Suppressor macrophage treated with lipopolysaccharide for 4 hours (primary cell): ENCODE results near the gene NPTX2.
"Not testable (repeated sequence)": the region's sequence is repeated elsewhere in the genome, so short reads cannot be mapped to it uniquely, and the experiment has no call there.

Experiments used
- DNase-seq: peaks from one replicate; pipeline ENCODE4 v3.0.0-alpha.2; 2020

The NPTX2 gene, protein sequence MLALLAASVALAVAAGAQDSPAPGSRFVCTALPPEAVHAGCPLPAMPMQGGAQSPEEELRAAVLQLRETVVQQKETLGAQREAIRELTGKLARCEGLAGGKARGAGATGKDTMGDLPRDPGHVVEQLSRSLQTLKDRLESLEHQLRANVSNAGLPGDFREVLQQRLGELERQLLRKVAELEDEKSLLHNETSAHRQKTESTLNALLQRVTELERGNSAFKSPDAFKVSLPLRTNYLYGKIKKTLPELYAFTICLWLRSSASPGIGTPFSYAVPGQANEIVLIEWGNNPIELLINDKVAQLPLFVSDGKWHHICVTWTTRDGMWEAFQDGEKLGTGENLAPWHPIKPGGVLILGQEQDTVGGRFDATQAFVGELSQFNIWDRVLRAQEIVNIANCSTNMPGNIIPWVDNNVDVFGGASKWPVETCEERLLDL

DNA sequence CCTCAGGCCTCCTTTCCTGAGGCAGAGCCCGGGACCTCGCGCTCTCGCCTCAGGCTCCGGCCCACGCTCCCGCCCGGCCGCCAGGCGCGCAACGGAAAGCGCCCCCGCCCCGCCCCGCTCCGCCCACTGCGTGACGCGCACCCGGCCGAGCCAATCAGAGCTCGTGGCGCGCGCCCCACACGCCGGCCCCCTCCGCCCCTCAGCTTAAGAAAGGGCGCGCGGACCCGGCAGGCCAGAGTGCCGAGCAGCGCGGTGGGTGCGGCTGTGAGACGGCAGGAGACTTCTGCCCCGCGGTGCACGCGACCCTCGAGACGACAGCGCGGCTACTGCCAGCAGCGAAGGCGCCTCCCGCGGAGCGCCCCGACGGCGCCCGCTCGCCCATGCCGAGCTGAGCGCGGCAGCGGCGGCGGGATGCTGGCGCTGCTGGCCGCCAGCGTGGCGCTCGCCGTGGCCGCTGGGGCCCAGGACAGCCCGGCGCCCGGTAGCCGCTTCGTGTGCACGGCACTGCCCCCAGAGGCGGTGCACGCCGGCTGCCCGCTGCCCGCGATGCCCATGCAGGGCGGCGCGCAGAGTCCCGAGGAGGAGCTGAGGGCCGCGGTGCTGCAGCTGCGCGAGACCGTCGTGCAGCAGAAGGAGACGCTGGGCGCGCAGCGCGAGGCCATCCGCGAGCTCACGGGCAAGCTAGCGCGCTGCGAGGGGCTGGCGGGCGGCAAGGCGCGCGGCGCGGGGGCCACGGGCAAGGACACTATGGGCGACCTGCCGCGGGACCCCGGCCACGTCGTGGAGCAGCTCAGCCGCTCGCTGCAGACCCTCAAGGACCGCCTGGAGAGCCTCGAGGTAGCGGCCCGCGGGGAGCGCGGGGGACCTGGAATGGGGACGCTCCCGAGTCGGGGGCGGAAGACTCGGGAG is at the start of gene NPTX2:
Gene NPTX2, plus strand, starts transcription at position 235 of the 909 bp plus-strand sequence. Its CDS starts 177 bp downstream, at position 412.
- DNase-seq: peak; percentile 12

DNA sequence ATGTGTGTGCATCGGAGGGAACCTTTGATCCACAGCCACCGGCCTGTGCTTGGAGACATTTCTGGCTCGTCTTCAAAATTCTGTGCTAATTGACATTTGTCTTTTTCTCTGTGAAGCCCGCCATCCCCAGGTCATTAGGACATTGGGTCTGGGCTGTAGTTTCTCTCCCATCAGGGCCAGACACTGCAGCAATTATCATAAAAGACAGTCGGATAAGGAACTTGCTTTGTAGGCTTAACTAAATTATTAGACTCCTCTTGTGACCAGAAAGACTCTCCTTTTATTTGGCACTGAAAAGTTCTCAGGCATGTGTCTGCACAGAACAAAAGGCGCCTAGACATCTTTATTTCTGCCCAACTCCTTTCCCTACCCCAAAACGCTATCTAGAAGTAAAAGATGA is 49.1 kb upstream of the NPTX2 start:
- no peak for DNase-seq

DNA sequence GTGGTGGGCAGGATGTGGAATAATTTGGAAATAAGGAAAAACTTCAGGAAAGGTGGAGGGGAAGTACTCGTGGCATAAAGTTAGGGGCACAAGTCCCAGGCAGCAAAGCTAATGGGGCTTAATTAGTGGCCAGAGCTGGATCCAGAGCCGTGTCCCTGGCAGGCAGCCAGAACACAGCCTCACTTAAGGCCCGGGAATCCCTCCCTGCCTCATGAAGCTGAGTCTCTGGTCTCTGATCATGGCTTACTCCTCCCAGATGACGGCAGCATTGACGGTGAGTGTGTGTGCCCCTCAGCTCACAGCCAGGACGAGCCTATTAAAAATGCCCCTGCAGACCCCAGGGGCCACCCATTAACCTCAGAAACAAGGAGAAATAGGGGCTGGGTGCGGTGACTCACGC is 48.2 kb upstream of the NPTX2 start:
- no peak for DNase-seq

DNA sequence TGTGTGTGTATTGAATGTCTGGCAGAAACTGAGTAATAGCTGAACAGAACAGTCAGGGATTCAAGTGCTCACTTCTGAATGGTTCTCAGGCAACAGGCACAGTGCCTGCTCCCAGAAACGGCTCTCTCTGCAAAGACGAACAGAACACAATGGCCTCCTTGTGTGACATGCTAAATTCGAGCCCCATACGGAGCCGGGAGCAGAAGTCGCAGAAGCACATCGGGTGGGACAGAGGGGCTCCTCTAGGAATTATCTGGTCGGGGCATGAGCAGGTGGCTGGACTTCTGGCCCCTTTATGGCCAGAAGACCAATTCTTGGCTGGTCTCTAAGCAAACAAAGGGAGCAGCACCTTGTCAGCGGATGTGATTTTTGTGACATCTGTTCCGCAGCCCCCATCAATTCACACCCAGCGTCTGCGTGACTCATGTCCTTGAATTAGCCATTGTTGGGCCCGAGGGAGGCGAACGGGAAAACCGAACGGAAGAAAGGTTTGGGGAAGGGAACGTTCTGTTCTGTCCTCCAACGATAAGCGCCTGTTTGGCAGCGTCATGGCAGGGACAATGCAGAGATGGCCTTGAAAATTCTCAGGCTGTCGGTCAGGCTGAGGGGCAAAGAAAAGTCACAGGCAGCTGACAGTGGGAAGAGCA is 47.3 kb upstream of the NPTX2 start:
- DNase-seq: no peak

DNA sequence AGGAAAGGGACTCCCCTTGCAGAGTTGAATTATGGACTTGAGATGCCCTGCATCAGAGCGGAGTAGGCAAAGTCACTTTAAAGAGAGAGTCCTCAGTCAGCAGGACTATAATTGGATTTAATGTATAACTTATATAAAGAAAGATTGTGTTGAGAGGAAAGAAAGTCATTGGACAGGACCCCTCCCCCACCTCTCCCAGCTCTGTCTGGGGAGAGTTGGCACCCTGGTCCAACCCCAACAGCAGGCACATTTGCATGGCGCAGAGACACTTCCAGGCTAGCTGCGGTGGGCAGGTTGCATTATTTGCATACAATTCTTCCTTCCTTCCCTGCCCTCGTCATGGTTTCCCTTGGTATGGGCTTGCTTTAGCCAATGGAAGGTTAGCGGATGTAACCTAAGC is 46.1 kb upstream of the NPTX2 start:
- DNase-seq: no peak

DNA sequence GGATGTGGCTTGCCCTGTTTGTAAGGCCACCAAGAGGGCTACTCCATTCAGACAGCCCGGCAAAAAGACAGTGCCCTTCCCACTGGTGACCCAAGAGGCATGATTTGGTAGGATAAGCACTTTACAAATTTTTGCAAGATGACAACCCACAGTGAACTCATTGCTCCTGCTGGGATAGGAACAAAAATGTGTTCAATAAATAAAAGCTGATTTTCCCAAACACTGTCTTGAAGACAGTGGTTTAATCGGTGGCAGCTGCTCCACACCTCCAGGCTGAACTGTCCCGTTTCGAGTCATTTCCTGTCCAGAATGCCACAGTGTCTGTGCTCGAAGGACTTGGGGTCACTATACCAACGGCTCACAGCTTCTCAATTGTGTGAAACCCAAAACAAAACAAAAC is 45.1 kb upstream of the NPTX2 start:
- no peak for DNase-seq

DNA sequence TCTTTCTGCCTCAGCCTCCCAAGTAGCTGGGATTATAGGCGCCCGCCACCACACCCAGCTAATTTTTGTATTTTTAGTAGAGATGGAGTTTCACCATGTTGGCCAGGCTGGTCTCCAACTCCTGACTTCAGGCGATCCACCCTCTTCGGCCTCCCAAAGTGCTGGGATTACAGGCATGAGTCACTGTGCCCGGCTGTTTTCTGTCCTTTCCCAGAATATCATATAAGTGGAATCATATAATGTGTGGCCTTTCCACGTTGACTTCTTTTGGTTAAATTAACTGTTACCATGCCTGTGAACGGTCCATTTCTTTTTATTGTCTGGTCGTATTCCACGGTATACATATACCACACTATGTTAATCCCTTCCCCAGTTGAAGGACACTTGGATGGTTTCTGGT is 44.4 kb upstream of the NPTX2 start:
- DNase-seq: not testable (repeated sequence)

DNA sequence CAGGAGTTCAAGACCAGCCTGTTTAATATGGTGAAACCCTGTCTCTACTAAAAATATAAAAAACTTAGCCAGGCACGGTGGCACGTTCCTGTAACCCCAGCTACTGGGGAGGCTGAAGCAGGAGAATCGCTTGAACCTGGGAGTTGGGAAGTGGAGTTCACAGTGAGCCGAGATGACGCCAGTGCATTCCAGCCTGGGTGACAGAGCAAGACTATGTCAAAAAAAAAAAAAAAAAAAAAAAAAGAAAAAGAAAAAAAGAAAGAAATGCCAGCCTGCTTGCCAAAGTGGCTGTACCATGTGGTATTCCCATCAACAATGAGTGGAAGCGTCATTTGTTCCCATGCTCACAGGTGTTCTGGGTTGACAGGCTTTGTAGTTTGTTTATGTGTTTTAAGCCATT is 43.3 kb upstream of the NPTX2 start:
- no peak for DNase-seq

DNA sequence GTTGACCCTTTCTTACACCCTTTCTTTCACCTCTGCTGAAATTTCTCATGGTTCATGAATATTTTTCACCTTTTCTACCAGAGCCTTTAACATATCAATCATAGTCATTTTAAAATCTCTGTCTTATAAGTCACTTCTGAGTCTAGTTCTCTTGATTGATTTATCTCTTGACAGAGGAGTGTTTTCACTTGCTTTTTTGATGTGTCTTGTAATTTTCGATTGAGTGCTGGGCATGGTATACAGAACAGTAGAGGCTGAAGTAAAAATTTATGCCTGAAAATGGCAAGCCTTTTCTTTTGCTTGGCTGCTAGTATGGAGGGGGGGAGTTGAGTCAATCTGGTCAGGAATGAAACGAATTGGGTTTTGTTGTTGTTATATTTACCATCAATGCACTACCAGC is 41.2 kb upstream of the NPTX2 start:
- no peak for DNase-seq

DNA sequence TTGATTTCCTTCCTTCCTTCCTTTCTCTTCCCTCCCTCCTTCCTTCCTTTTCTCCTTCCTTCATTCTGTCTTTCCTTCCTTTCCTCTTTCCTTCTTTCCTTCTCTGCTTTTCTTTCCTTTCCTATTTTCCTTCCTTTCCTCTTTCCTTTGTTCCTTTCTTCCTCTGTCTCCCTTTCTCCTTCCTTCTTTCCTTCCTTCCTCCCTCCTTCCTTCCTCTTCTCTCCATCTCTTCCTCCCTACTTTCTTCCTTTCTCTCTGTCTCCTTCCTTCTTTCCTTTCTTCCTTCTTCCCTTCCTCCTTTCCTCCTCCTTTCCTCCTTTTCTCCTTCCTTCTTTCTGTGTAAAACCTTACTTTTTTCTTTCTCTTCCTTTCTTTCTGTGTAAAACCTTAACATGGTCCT is 32.3 kb upstream of the NPTX2 start:
- no peak for DNase-seq

DNA sequence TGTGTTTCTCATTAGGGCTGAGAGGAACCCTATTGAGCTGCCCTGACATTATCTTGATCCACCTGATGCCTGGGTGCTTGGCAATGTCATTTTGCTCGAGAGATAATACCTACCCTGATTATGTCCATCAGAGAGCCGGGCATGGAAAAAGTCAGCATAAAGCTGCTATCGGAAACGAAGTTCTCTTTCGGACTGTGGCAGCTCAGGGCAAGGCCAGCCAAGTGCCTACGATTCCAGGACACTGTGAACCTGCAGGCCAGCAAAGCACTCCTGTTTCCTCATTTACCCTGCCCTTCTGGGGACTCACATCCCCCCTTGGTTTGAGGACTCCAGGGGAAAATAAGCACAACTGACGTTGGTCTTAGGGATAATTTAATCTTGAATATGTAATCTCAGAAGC is 25.2 kb upstream of the NPTX2 start:
- DNase-seq: no peak

DNA sequence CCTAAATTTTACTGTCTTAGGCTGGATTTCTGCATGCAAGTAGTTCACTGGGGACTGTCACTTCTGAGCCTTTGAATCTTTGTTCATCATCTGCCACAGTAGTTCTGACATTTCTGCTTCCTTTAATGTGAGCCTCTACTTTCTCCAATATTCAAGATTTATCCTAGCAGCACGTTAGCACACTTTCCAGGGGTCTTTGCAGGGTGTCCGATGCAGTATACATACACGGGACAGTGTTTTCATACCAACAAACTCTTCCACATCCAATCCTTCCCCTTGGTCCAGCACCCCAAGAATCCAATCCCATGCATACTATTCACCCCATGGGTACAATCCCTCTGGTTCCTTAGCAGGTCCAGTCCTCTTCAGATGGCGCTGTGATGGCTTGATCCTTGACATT is 22.7 kb upstream of the NPTX2 start:
- DNase-seq: no peak

DNA sequence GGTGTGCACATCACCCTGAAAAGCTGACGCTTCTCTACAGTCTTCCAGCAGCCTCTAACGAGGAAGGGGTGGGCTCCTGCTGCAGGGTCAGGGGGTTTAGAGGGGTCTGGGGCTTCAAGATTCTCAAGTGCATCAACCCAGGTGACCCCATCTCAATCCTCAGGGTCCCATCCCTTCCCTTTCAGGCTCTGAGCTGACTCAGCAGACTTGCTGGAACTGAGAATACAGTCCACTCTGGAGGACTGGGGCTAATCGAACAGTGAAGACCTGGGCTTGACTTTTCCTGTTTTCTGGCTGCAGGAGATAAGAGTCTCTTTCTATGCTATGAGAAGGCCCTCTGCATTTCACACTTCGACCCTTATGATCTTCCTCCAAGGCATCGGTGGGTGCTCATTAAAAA is 22.3 kb upstream of the NPTX2 start:
- no peak for DNase-seq

DNA sequence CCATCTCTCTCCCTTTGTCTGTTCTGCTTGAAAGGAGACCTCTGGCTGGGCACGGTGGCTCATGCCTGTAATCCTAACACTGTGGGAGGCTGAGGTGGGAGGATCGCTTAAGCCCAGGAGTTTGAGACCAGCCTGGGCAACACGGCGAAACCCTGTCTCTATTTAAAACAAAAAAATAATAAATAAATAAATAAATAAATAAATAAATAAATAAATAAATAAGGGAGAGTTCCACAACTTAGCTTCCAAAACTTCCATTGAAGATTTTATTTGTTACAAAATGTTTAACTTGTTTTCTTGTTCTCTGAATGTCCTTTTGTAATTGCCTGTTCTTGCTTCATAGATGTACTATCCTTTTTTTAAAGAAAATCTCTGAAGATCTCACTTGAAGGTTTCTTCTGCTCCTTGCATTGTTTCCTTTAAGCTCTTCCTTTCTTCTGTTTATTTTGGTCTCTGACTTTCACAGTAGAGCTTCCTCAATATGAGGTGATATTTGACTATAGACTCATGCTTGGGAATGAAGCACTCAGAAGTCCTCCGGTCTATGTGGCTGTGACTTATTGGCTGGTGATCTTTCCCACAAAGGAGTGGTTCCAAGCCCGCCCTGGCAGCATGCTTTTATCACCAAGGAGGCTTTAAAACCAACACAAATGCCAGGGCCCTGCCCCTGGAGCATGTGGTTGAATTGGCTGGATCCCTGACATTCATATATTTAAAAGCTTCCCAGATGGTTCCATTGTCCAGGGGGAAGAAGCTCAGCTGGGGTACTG is 18.1 kb upstream of the NPTX2 start:
- DNase-seq: no peak

DNA sequence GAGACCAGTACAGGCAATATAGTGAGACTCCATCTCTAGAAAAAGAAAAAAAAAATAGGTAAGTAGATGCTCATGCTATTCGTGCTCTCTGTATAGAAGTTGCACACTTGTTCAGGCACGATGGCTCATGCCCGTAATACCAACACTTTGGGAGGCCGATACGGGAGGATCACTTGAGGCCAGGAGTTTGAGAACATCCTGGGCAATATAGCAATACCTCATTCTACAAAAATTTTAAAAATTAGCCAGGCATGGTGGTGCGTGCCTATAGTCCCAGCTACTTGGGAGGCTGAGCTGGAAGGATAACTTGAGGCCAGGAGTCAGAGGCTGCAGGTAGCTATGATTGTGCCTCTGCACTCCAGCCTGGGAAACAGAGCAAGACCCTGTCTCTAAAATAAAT is 17.2 kb upstream of the NPTX2 start:
- no peak for DNase-seq

DNA sequence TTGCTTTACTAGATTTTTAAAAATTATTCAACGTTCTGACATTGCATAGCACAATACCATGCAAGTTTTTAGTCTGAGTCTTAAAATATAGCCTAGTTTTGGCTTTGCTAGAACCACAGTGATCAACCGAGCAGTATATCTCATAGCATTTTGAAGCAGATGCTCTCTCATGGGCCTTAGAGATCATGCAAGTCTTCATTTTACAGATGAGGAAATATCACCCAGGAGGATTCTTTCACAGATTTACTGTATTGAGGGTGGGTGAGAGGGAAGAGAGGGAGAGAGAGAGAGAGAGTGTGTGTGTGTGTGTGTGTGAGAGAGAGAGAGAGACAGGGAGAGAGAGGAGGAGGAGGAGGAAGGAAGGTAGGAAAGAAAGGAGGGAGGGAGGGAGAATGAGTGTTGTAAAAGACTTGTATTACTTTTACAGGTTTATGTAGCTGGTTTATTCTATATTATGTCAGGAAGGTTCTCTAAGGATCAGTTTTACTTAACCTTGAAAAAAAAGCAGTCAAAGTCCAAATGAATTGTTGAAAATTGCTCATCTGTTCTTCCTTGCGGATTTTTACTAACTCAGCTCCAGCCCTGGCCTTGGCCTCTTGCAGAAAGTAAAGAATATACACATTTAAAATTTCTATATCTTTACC is 14.2 kb upstream of the NPTX2 start:
- DNase-seq: no peak

DNA sequence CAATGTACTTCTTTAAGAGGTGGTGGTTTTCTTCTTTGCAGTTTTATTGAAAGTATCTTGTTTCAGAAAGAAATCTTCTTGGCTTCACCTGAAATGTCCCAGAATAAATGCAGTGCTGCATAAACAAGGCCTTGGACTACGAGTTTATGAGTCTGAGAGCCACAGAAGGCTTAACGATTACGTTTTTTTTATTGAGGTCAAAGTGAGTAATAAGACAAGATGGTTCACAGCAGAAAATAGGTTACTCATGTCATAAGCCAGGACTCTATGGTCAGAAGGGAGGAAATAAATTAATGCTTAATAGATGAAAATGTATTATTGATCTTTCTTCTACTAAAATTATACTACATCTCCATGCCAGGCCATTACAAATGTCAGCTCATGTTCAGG is 13.7 kb upstream of the NPTX2 start:
- no peak for DNase-seq

DNA sequence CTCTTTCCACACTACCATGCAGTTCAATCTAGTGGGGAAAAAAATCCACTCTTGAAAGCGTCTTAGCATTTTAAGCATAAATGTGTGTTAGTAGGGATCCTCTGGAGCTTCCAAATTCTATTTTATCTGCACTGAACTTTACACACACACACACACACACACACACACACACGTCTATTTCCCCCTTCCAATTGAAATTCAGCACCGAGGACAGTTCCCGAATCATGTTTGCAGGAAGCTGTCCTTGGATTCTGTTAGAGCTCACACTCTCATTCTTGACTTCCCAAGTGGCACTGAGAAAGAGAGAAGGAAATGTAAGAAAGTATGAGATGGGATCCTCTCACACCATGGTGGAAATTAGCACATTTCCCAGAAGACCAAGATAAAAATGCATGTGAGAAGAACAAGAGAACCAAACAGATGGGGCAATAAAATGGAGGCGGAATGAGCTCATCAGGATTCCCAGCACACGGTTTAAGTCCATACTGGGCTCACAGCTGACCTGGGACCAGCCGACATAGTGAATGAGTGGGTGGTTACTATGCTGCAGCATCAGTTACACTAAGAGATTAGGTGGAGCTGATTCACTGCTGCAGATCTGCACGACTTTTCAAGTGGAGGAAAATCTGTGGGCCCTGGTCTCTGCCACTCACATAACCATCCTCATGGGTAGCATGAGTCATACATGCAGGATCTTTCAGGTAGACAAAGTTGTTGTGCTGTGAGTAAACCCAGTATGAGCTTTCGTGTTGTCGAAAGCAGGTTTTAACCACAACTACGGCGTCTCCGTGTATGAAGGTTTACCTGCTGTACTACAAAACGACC is 3.3 kb upstream of the NPTX2 start:
- DNase-seq: peak; percentile 9

DNA sequence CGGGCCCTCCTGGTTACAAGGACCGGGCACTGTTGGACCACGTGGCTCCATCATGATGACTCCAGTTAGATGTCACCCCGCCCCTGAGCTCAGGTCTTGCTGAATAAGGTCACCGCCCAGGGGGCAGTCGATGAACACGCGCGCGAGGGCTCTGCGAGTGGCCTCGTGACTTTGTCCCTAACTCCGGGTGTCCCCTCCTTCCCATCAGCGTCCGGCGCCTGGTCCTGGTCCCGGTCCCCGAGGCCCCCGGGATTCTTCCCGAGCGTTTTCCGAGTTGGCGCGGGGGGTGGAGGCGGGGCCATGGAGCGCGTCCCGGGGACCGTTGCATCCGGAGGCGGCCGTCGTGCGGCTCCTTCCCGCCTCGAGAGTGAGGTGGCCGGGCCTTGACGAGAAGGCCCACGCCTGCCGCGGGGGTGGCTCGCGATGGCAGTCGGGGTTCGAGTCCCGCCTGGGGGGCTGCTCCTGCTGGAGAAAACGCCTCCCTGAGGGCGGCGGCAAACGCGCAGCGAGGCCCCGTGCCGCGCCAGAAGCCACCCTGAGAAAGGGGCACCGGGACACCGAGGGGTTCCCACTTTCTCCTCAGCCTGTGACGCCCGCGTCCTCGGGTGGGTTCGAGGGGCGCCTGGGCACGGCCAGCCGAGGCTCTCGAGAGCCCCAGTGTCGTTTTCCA is 569 bp upstream of the NPTX2 start:
- no peak for DNase-seq

DNA sequence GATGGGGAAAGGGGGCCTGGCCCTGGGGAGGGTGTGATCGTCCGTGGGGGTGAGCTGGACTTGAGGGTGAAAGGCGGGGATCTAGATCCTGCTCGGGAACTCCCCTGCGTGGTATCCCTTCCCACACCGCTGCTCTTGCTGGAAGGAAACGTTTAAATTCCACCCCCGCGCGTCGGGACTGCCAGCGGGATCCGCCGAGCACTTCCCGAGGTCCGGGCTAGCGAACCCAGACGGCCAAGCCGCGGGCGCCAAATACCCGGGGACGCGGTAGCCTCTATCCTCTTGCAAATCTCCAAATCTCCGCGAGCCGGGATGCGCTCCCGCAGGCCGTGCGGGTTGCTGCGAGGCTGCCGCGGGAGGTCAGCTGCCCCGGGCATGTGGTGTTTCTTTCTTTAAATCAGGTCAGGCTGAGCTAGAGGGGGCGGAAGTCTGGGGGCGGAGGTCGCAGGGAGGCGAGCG is 904 bp downstream of the NPTX2 start:
- no peak for DNase-seq

DNA sequence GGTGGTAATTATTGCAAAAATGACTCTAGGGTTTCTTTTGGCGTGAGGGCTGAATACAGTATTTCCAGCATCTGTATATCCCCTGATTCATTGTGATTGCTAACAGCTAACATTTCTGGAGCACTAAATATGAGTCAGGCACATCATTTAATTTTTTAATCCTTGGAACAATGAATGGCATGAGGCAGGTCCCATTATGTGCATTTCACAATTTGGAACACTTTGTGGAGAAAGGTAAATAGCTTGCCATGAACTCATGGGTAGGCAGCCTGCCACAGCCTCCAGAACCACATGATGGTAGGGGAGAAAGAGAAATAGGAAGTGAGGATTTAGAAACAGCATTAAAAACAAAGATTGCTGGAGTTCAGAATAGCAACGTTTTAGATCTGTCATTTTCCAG is 1.7 kb downstream of the NPTX2 start:
- DNase-seq: no peak
